HCT116 (cell line): ENCODE measurements around the gene NUDT13. TPM values are rescaled to one million over a fixed set of nuclear protein-coding genes. Genes with fewer than 3 reads are reported as not detected.

Experiments
- ATAC-seq: fragments of 200-7000 bp; cut with Tn5 transposase; 2 replicates; pipeline ENCODE4 v1.9.1; 2020; ENCODE audit warnings: mild to moderate bottlenecking, moderate library complexity
- BruUV-seq: library from RNA; stranded (reverse); fragments of 400-500 nt; replicated peaks from 2 replicates; lab custom pipeline; 2021; lab: Mats Ljungman, UMichigan
- CTCF ChIA-PET: fragments of 300-600 bp; sonication (Branson Sonifier 250); formaldehyde crosslinking; loops from one replicate; lab custom pipeline; 2021; ENCODE audit warnings: antibody characterized with exemption; lab: Charles Lee
- POLR2A ChIA-PET: fragments of 300-600, 350-600 bp; sonication (Branson Sonifier 250); formaldehyde crosslinking; loops from one replicate; lab custom pipeline; 2021; ENCODE audit warnings: antibody characterized with exemption; lab: Charles Lee
- RAD21 ChIA-PET, 2 experiments: fragments of 300-600 bp; sonication (Branson Sonifier 250); formaldehyde crosslinking; loops; one replicate each; lab custom pipeline; 2023; ENCODE audit warnings: low total read pairs in 2 of 2; ENCODE audit not compliant: uncharacterized antibody in 2 of 2, unreplicated experiment in 2 of 2, low non-redundant PET in 1 of 2; lab: Charles Lee
- DNase-seq: peaks from one replicate; pipeline ENCODE4 v3.0.0-alpha.2; 2010; ENCODE audit warnings: low read depth, low spot score
- H2AFZ ChIP-seq: fragments of 200-600 bp; shearing (Covaris generic), sonication (generic); 2 replicates; pipeline ENCODE4 v1.6.1; 2017; ENCODE audit warnings: low read depth, mixed run types, mixed read lengths, antibody characterized with exemption, low read length; ENCODE audit not compliant: poor library complexity, severe bottlenecking
- H3K27ac ChIP-seq: 2 replicates; pipeline ENCODE4 v1.5.1; 2012; ENCODE audit warnings: low read depth, low read length
- H3K27me3 ChIP-seq: fragments of 200-600 bp; sonication (generic); 2 replicates; pipeline ENCODE4 v1.6.1; 2016; ENCODE audit warnings: mixed run types, low read length, mixed read lengths; ENCODE audit not compliant: insufficient read depth
- H3K36me3 ChIP-seq, 2 experiments: fragments of 200-500 bp in 1 of 2; fragments of 200-600 bp in 1 of 2; sonication (Bioruptor generic) in 1 of 2; sonication (generic) in 1 of 2; 2 replicates each; pipeline versions ENCODE4 v1.5.1 to v1.6.1; 2014 to 2016; ENCODE audit warnings: low read length in 2 of 2, inconsistent platforms in 1 of 2, mixed read lengths in 1 of 2, mixed run types in 1 of 2; ENCODE audit not compliant: insufficient read depth in 2 of 2, control insufficient read depth in 1 of 2
- H3K4me1 ChIP-seq, 2 experiments: fragments of 200-600 bp in 1 of 2; sonication (generic) in 1 of 2; 2 replicates each; pipeline versions ENCODE4 v1.5.1 to v1.6.1; 2012 to 2017; ENCODE audit warnings: low read length in 2 of 2, inconsistent platforms in 1 of 2, mild to moderate bottlenecking in 1 of 2, mixed read lengths in 1 of 2, mixed run types in 1 of 2, moderate library complexity in 1 of 2; ENCODE audit not compliant: insufficient read depth in 2 of 2, control insufficient read depth in 1 of 2
- H3K4me2 ChIP-seq: fragments of 200-600 bp; sonication (generic); 2 replicates; pipeline ENCODE4 v1.6.1; 2017; ENCODE audit warnings: mixed run types, low read length, mixed read lengths
- H3K4me3 ChIP-seq, 2 experiments: fragments of 200-600 bp in 1 of 2; sonication (generic) in 1 of 2; replicated peaks in 1 of 2; 2 replicates each; pipeline ENCODE4 v1.5.1; 2011 to 2016; ENCODE audit warnings: low read length in 2 of 2, control low read depth in 1 of 2, low read depth in 1 of 2, mild to moderate bottlenecking in 1 of 2, mixed read lengths in 1 of 2, mixed run types in 1 of 2
- H3K79me2 ChIP-seq: fragments of 200-600 bp; sonication (generic); 2 replicates; pipeline ENCODE4 v1.6.1; 2017; ENCODE audit warnings: mild to moderate bottlenecking, mixed run types, low read length, moderate library complexity, mixed read lengths; ENCODE audit not compliant: insufficient read depth
- H3K9ac ChIP-seq: fragments of 200-600 bp; sonication (generic); 2 replicates; pipeline ENCODE4 v1.6.1; 2016; ENCODE audit warnings: low read length, mixed read lengths
- H3K9me2 ChIP-seq: fragments of 200-600 bp; sonication (generic), shearing (Covaris generic); 2 replicates; pipeline ENCODE4 v1.6.1; 2017; ENCODE audit warnings: mixed run types, mild to moderate bottlenecking, moderate library complexity; ENCODE audit not compliant: insufficient read depth
- H3K9me3 ChIP-seq, 2 experiments: fragments of 200-500 bp in 1 of 2; fragments of 200-600 bp in 1 of 2; sonication (Bioruptor generic) in 1 of 2; sonication (generic) in 1 of 2; 2 replicates each; pipeline ENCODE4 v1.6.1; 2014 to 2017; ENCODE audit warnings: low read length in 2 of 2, mixed read lengths in 2 of 2, inconsistent platforms in 1 of 2, low read depth in 1 of 2, mild to moderate bottlenecking in 1 of 2, mixed run types in 1 of 2, moderate library complexity in 1 of 2; ENCODE audit not compliant: control insufficient read depth in 1 of 2, insufficient read depth in 1 of 2
- H4K20me1 ChIP-seq: fragments of 200-600 bp; sonication (generic), shearing (Covaris generic); 2 replicates; pipeline ENCODE4 v1.6.1; 2017; ENCODE audit warnings: mixed run types, mild to moderate bottlenecking, moderate library complexity; ENCODE audit not compliant: insufficient read depth
- EGR1 ChIP-seq: IDR thresholded peaks from 2 replicates; pipeline ENCODE4 v1.6.1; 2012; ENCODE audit warnings: low read depth
- EZH2phosphoT487 ChIP-seq: fragments of 200-600 bp; IDR thresholded peaks from 2 replicates; pipeline ENCODE4 v1.6.1; 2018; ENCODE audit warnings: antibody characterized with exemption, borderline replicate concordance
- FOSL1 ChIP-seq: IDR thresholded peaks from 2 replicates; pipeline ENCODE4 v1.6.1; 2012; ENCODE audit warnings: low read depth
- POLR2A ChIP-seq: IDR thresholded peaks from 2 replicates; pipeline ENCODE4 v1.7.0; 2011; ENCODE audit warnings: borderline replicate concordance; ENCODE audit not compliant: insufficient read depth, insufficient read length; ENCODE audit errors: extremely low read depth
- POLR2AphosphoS5 ChIP-seq: IDR thresholded peaks from 2 replicates; pipeline ENCODE4 v1.6.1; 2011; ENCODE audit warnings: mild to moderate bottlenecking, low read depth, low read length, moderate library complexity
- SP1 ChIP-seq: IDR thresholded peaks from 2 replicates; pipeline ENCODE4 v1.6.1; 2012; ENCODE audit warnings: low read depth
- SRF ChIP-seq: IDR thresholded peaks from 2 replicates; pipeline ENCODE4 v1.6.1; 2012; ENCODE audit warnings: low read depth
- TCF7L2 ChIP-seq: IDR thresholded peaks from 2 replicates; pipeline ENCODE4 v1.7.0; 2011; ENCODE audit warnings: borderline replicate concordance, inconsistent platforms; ENCODE audit not compliant: insufficient read depth, insufficient read length; ENCODE audit errors: extremely low read depth
- ZFX ChIP-seq: fragments of 450-650 bp; IDR thresholded peaks from 2 replicates; pipeline ENCODE4 v1.6.1; 2017
- intact Hi-C: fragments of 100-400 bp; cut with micrococcal nuclease; formaldehyde crosslinking; loops from 2 replicates; pipeline ENCODE4 v1.10.0; 2022
- total RNA-seq: library from RNA; stranded (reverse); gene quantifications from one replicate; pipeline ENCODE4 v1.2.1, GENCODE V29; 2021; ENCODE audit not compliant: unreplicated experiment
- TF ChIP-seq, protein P1 (sequence below), 3 experiments: fragments of 200-600 bp in 1 of 3; sonication (generic) in 1 of 3; IDR thresholded peaks in 2 of 3; conservative IDR thresholded peaks in 1 of 3; 2 replicates each; pipeline ENCODE4 v1.5.1; 2012 to 2017; ENCODE audit warnings: low read depth in 2 of 3, low read length in 2 of 3, antibody characterized with exemption in 1 of 3, borderline replicate concordance in 1 of 3, control low read depth in 1 of 3, mild to moderate bottlenecking in 1 of 3, mixed read lengths in 1 of 3, mixed run types in 1 of 3, moderate library complexity in 1 of 3; ENCODE audit not compliant: insufficient read depth in 1 of 3
- TF ChIP-seq, protein P2 (sequence below): IDR thresholded peaks from 2 replicates; pipeline ENCODE4 v1.6.1; 2011; ENCODE audit warnings: mild to moderate bottlenecking, low read length, moderate library complexity; ENCODE audit not compliant: insufficient replicate concordance; ENCODE audit errors: extremely low read depth

NUDT13 gene
- total RNA-seq, 1 experiment from 2014 or later = 1.2 TPM

DNA sequence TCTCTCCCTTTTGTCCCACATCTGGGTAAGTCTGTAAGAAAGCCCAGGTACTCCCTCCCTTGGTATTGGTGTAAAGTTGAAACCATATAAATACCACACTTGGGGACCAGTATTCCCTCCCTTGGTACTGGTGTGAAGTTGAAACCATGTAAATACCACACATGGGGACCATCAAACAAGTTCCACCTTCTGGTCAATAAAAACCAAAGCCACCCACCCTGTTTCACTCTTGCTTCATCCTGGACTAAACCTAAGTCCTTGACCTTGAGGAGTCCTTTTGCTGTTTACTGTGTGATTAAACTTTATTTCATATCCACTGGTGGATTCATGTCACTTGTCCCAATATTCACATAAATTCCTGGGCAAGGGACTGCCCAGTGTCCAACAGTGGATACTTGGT lies 22.0 kb upstream of the NUDT13 start:
- Histone ChIP-seq H3K4me2 (no peak overlapping the region), H3K9ac (no peak overlapping the region), H4K20me1 (peaks cover 4% of the 10 kb centered on the region; the same call in 1 of the 2 replicates), H3K79me2 (peaks cover 93% of the 10 kb centered on the region), H2AFZ (no peak overlapping the region), H3K36me3 (no peaks in the 10 kb centered on the region), H3K9me2 (no peaks in the 10 kb centered on the region), H3K4me1 (no peaks in the 10 kb centered on the region), H3K9me3 (no peaks in the 10 kb centered on the region), H3K4me3 (no peak overlapping the region), H3K27ac (no peak overlapping the region), H3K27me3 (no peaks in the 10 kb centered on the region)
- ATAC-seq (no peak), DNase-seq (no peak)
- intact Hi-C loops = no loop called here
- BruUV-seq = no TSS peak
- ChIA-PET POLR2A (no interaction called here), RAD21 (no interaction called here), CTCF (no interaction called here)
- TF ChIP-seq, protein P1, sequence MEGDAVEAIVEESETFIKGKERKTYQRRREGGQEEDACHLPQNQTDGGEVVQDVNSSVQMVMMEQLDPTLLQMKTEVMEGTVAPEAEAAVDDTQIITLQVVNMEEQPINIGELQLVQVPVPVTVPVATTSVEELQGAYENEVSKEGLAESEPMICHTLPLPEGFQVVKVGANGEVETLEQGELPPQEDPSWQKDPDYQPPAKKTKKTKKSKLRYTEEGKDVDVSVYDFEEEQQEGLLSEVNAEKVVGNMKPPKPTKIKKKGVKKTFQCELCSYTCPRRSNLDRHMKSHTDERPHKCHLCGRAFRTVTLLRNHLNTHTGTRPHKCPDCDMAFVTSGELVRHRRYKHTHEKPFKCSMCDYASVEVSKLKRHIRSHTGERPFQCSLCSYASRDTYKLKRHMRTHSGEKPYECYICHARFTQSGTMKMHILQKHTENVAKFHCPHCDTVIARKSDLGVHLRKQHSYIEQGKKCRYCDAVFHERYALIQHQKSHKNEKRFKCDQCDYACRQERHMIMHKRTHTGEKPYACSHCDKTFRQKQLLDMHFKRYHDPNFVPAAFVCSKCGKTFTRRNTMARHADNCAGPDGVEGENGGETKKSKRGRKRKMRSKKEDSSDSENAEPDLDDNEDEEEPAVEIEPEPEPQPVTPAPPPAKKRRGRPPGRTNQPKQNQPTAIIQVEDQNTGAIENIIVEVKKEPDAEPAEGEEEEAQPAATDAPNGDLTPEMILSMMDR (IDR thresholded peaks at IDR 0.05 in 2 of 3, conservative IDR thresholded peaks at IDR 0.05 in 1 of 3; ENCODE audit: borderline replicate concordance in 1 of 3, insufficient read depth in 1 of 3, low read depth in 2 of 3, low read length in 2 of 3) = no peak

DNA sequence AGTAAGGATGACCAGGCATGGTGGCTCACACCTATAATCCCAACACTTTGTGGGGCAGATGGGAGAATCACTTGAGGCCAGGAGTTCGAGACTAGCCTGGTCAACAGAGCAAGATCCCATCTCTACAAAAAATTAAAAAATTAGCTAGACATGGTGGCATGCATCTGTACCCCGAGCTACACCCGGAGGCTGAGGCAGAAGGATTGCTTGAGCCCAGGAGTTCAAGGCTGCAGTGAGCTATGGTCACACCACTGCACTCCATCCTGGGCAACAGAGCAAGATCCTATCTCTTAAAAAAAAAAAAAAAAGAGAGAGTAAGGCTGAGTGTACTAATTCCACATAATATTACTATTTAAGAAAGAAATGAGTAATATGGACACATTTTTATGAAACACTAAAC lies 17.4 kb upstream of the NUDT13 start:
- Histone ChIP-seq H3K4me3 (no peak overlapping the region), H3K9me2 (no peaks in the 10 kb centered on the region), H4K20me1 (peaks cover 4% of the 10 kb centered on the region; the same call in 1 of the 2 replicates), H3K9ac (no peak overlapping the region), H3K9me3 (no peaks in the 10 kb centered on the region), H3K79me2 (peaks cover 84% of the 10 kb centered on the region), H3K4me2 (no peak overlapping the region), H3K27ac (no peak overlapping the region), H3K4me1 (peaks cover 13 to 23% of the 10 kb centered on the region in 2 experiments; a peak in 3 of 4 replicates), H2AFZ (no peak overlapping the region), H3K36me3 (no peaks in the 10 kb centered on the region), H3K27me3 (no peaks in the 10 kb centered on the region)
- intact Hi-C loops = no loop called here
- no TSS peak for BruUV-seq
- ChIA-PET POLR2A (no interaction called here), CTCF (no interaction called here), RAD21 (no interaction called here)
- DNase-seq (no peak), ATAC-seq (no peak)
- no peak for TF ChIP-seq EGR1
- TF ChIP-seq FOSL1 = no peak
- TF ChIP-seq POLR2AphosphoS5 = no peak
- TF ChIP-seq, protein P1 (IDR thresholded peaks at IDR 0.05 in 2 of 3, conservative IDR thresholded peaks at IDR 0.05 in 1 of 3; ENCODE audit: borderline replicate concordance in 1 of 3, insufficient read depth in 1 of 3, low read depth in 2 of 3, low read length in 2 of 3) = no peak
- TF ChIP-seq POLR2A = no peak
- no peak for TF ChIP-seq TCF7L2
- TF ChIP-seq ZFX = no peak
- TF ChIP-seq, protein P2, sequence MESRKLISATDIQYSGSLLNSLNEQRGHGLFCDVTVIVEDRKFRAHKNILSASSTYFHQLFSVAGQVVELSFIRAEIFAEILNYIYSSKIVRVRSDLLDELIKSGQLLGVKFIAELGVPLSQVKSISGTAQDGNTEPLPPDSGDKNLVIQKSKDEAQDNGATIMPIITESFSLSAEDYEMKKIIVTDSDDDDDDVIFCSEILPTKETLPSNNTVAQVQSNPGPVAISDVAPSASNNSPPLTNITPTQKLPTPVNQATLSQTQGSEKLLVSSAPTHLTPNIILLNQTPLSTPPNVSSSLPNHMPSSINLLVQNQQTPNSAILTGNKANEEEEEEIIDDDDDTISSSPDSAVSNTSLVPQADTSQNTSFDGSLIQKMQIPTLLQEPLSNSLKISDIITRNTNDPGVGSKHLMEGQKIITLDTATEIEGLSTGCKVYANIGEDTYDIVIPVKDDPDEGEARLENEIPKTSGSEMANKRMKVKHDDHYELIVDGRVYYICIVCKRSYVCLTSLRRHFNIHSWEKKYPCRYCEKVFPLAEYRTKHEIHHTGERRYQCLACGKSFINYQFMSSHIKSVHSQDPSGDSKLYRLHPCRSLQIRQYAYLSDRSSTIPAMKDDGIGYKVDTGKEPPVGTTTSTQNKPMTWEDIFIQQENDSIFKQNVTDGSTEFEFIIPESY = no peak
- no peak for TF ChIP-seq SP1
- TF ChIP-seq EZH2phosphoT487 = no peak
- TF ChIP-seq SRF = no peak
